ENCODE data around the gene SIM1.

The SIM1 gene

GRCh38 chr6:100464903-100465700 is at the start of gene SIM1:
SIM1 (minus strand) TSS chr6:100464921; CDS start chr6:100463468, 1,453 bp downstream.
- peak; percentile 90 for DNase-seq

- DNase-seq = no peak
Observed at GRCh38 chr6:100512203-100512862, 47.6 kb upstream of the SIM1 start.

GRCh38 chr6:100509101-100509500 is 44.4 kb upstream of the SIM1 start:
- no peak for DNase-seq

- no peak for DNase-seq
Observed at GRCh38 chr6:100506651-100507050, 41.9 kb upstream of the SIM1 start.

GRCh38 chr6:100504786-100505737 is 40.3 kb upstream of the SIM1 start:
- peak; percentile 29 for DNase-seq

- no peak for DNase-seq
Observed at GRCh38 chr6:100503043-100503705, 38.5 kb upstream of the SIM1 start.

- no peak for DNase-seq
Observed at GRCh38 chr6:100493206-100493888, 28.6 kb upstream of the SIM1 start.

GRCh38 chr6:100491952-100492670 is 27.4 kb upstream of the SIM1 start:
- DNase-seq = no peak

- no peak for DNase-seq
Observed at GRCh38 chr6:100490065-100490464, 25.3 kb upstream of the SIM1 start.

GRCh38 chr6:100488244-100488643 is 23.5 kb upstream of the SIM1 start:
- no peak for DNase-seq

GRCh38 chr6:100487638-100488037 is 22.9 kb upstream of the SIM1 start:
- no peak for DNase-seq

- DNase-seq = no peak
Observed at GRCh38 chr6:100485268-100485667, 20.5 kb upstream of the SIM1 start.

GRCh38 chr6:100484474-100484873 is 19.8 kb upstream of the SIM1 start:
- no peak for DNase-seq

- DNase-seq = no peak
Observed at GRCh38 chr6:100482698-100483097, 18.0 kb upstream of the SIM1 start.

GRCh38 chr6:100479179-100480035 is 14.7 kb upstream of the SIM1 start:
- no peak for DNase-seq

GRCh38 chr6:100475554-100476320 is 11.0 kb upstream of the SIM1 start:
- DNase-seq = no peak

GRCh38 chr6:100473182-100473581 is 8.5 kb upstream of the SIM1 start:
- no peak for DNase-seq

GRCh38 chr6:100472674-100473073 is 8.0 kb upstream of the SIM1 start:
- no peak for DNase-seq

GRCh38 chr6:100470422-100471120 is 5.8 kb upstream of the SIM1 start:
- DNase-seq = no peak

Data from right hindlimb (tissue), 1 donor.